Transverse colon (tissue), 4 donors: ENCODE measurements around the gene APEX2. TPM values are rescaled to one million over a fixed set of nuclear protein-coding genes. Genes with fewer than 3 reads are reported as not detected.
"Not testable (repeated sequence)": the region's sequence is repeated elsewhere in the genome, so short reads cannot be mapped to it uniquely, and the experiment has no call there.

Experiments used
- DNase-seq: peaks from one replicate; pipeline ENCODE4 v3.0.0-alpha.2; 2019
- H3K27ac ChIP-seq, 4 donors: fragments of 200-600 bp; sonication (generic); 2 replicates each; pipeline ENCODE4 v1.5.1; 2016 to 2018; ENCODE audit warnings: inconsistent platforms in 4 of 4
- H3K27me3 ChIP-seq: fragments of 200-600 bp; sonication (generic); 2 replicates; pipeline ENCODE4 v1.5.1; 2017; ENCODE audit warnings: inconsistent platforms
- H3K36me3 ChIP-seq, 4 donors: fragments of 200-600 bp; sonication (generic); 2 replicates each; pipeline ENCODE4 v1.5.1; 2017 to 2019; ENCODE audit warnings: inconsistent platforms in 4 of 4
- H3K4me1 ChIP-seq, 4 donors: fragments of 200-600 bp; sonication (generic); 2 replicates each; pipeline ENCODE4 v1.5.1; 2017 to 2020; ENCODE audit warnings: inconsistent platforms in 4 of 4
- H3K4me3 ChIP-seq, 4 donors: fragments of 200-600 bp; sonication (generic); 1 replicate in 1 of 4; 2 replicates in 3 of 4; pipeline versions ENCODE4 v1.5.1 to v1.6.1; 2017 to 2019; ENCODE audit warnings: inconsistent platforms in 4 of 4
- H3K9me3 ChIP-seq, 2 donors: fragments of 200-600 bp; sonication (generic); 2 replicates each; pipeline ENCODE4 v1.5.1; 2017 to 2019; ENCODE audit warnings: inconsistent platforms in 2 of 2
- EP300 ChIP-seq: sonication (generic); formaldehyde crosslinking; IDR thresholded peaks from one replicate; pipeline ENCODE4 v1.6.1; 2017; ENCODE audit warnings: antibody characterized with exemption, low read depth
- POLR2A ChIP-seq: fragments of 450-650 bp; IDR thresholded peaks from one replicate; pipeline ENCODE4 v1.6.1; 2016; ENCODE audit warnings: antibody characterized with exemption, mild to moderate bottlenecking, moderate library complexity
- POLR2AphosphoS5 ChIP-seq, 3 donors: sonication (generic); formaldehyde crosslinking; IDR thresholded peaks; one replicate each; pipeline ENCODE4 v1.6.1; 2016; ENCODE audit warnings: antibody characterized with exemption in 3 of 3
- WGBS, 2 donors: methylation state at CpG; one replicate each; pipeline ENCODE4 v1.1.5; 2018; ENCODE audit warnings: low coverage in 1 of 2; 5-methylcytosine and 5-hydroxymethylcytosine counted together
- in situ Hi-C, 4 donors: fragments of 200-750 bp; cut with MboI; loops; one replicate each; pipeline versions ENCODE4 v1.15.0 to v1.15.1; 2017; ENCODE audit warnings: low sequenced_read_pairs in 3 of 4, low pct_ligation_motif_present in 1 of 4, low pct_unique_long_range_greater_than_20kb in 1 of 4
- intact Hi-C: fragments of 100-400 bp; cut with DNase I; formaldehyde crosslinking; loops from one replicate; pipeline ENCODE4 v1.15.1; 2023; ENCODE audit warnings: low total_unique reads
- total RNA-seq, 4 donors: library from RNA; depleted of rRNA; stranded (reverse); fragments of >200 nt; gene quantifications; one replicate each; pipeline ENCODE4 v1.1.0, GENCODE V29; 2016
- TF ChIP-seq, protein P1 (sequence below), 5 experiments: fragments of 200-600 bp in 3 of 5; fragments of 450-650 bp in 2 of 5; sonication (generic) in 3 of 5; IDR thresholded peaks; 1 replicate in 2 of 5; 2 replicates in 3 of 5; pipeline ENCODE4 v1.5.1; 2016 to 2017; ENCODE audit warnings: antibody characterized with exemption in 5 of 5, inconsistent platforms in 3 of 5, mild to moderate bottlenecking in 2 of 5, moderate library complexity in 1 of 5

Gene APEX2
- total RNA-seq, 4 donors from 2014 or later = 3.2 to 22.1 (median 14.3) TPM

- H3K27me3 ChIP-seq = no peaks in the 10 kb centered on the region
- intact Hi-C loops = no loop called here
- 69% methylated on average over 6 of the region's 6 CpGs; no CpG with 5 or more reads in 1 of the 2 donors for WGBS, 2 donors
Measured at GRCh38 chrX:54980334-54980733, 19.8 kb upstream of the APEX2 start.

DNA sequence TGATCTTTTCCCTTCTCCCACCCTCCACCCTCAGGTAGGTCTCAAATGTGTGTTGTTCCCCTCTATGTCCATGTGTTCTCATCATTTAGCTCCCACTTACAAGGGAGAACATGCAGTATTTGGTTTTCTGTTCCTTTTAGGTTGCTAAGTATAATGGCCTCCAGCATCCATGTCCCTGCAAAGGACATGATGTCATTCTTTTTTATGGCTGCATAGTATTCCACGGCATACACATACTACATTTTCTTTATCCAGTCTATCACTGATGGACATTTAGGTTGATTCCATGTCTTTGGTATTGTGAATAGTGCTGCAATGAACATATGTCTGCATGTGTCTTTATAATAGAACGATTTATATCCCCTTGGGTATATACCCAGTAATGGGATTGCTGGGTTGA lies 16.9 kb upstream of the APEX2 start:
- in situ Hi-C loops, H3K9me3 ChIP-seq, H3K27me3 ChIP-seq, H3K4me1 ChIP-seq, H3K27ac ChIP-seq, DNase-seq, H3K4me3 ChIP-seq, H3K36me3 ChIP-seq, intact Hi-C loops: not testable (repeated sequence)
- WGBS, 2 donors = 82% methylated on average over 2 of the region's 2 CpGs; no CpG with 5 or more reads in 1 of the 2 donors

More at GRCh38 chrX:54980334-54980733, 19.8 kb upstream of the APEX2 start:
- H3K27ac ChIP-seq = no peak overlapping the region
- in situ Hi-C loops = no loop called here
- no peaks in the 10 kb centered on the region for H3K36me3 ChIP-seq
- TF ChIP-seq EP300 = no peak
- no peak for TF ChIP-seq POLR2A
- no peak for TF ChIP-seq POLR2AphosphoS5 (IDR thresholded peaks at IDR 0.05)
- TF ChIP-seq, protein P1, sequence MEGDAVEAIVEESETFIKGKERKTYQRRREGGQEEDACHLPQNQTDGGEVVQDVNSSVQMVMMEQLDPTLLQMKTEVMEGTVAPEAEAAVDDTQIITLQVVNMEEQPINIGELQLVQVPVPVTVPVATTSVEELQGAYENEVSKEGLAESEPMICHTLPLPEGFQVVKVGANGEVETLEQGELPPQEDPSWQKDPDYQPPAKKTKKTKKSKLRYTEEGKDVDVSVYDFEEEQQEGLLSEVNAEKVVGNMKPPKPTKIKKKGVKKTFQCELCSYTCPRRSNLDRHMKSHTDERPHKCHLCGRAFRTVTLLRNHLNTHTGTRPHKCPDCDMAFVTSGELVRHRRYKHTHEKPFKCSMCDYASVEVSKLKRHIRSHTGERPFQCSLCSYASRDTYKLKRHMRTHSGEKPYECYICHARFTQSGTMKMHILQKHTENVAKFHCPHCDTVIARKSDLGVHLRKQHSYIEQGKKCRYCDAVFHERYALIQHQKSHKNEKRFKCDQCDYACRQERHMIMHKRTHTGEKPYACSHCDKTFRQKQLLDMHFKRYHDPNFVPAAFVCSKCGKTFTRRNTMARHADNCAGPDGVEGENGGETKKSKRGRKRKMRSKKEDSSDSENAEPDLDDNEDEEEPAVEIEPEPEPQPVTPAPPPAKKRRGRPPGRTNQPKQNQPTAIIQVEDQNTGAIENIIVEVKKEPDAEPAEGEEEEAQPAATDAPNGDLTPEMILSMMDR (IDR thresholded peaks at IDR 0.05) = no peak
- H3K4me1 ChIP-seq = no peaks in the 10 kb centered on the region
- DNase-seq = no peak
- H3K9me3 ChIP-seq = no peaks in the 10 kb centered on the region
- no peak overlapping the region for H3K4me3 ChIP-seq

GRCh38 chrX:54991706-54992105 lies 8.5 kb upstream of the APEX2 start:
- Histone ChIP-seq H3K36me3 (no peaks in the 10 kb centered on the region), H3K4me3 (no peak overlapping the region), H3K27me3 (no peaks in the 10 kb centered on the region), H3K27ac (no peak overlapping the region), H3K4me1 (no peaks in the 10 kb centered on the region), H3K9me3 (no peaks in the 10 kb centered on the region)
- WGBS, 2 donors = 69 to 82% methylated on average over 2 of the region's 2 CpGs
- TF ChIP-seq POLR2A (no peak), EP300 (no peak), POLR2AphosphoS5 (IDR thresholded peaks at IDR 0.05) (no peak)
- TF ChIP-seq, protein P1 (IDR thresholded peaks at IDR 0.05) = no peak
- intact Hi-C loops = no loop called here
- in situ Hi-C loops = no loop called here
- no peak for DNase-seq

- H3K4me3 ChIP-seq = no peak overlapping the region
Measured at GRCh38 chrX:54992911-54993622, 7.1 kb upstream of the APEX2 start.

More at GRCh38 chrX:54992911-54993622, 7.1 kb upstream of the APEX2 start:
- Histone ChIP-seq H3K27me3 (no peaks in the 10 kb centered on the region), H3K4me1 (no peaks in the 10 kb centered on the region), H3K27ac (no peak overlapping the region), H3K36me3 (no peaks in the 10 kb centered on the region), H3K9me3 (no peaks in the 10 kb centered on the region)
- 80% methylated on average over 1 of the region's 1 CpG; no CpG with 5 or more reads in 1 of the 2 donors for WGBS, 2 donors
- TF ChIP-seq POLR2AphosphoS5 (IDR thresholded peaks at IDR 0.05) = no peak
- no peak for TF ChIP-seq POLR2A
- TF ChIP-seq, protein P1 (IDR thresholded peaks at IDR 0.05) = no peak
- no peak for TF ChIP-seq EP300
- intact Hi-C loops (no loop called here), in situ Hi-C loops (no loop called here)
- DNase-seq = no peak
